Naive B cell (primary cell): Measurements from ENCODE around the gene KCNH1. TPM values are rescaled to one million over a fixed set of nuclear protein-coding genes. Genes with fewer than 3 reads are reported as not detected.
"Not testable (repeated sequence)": the region's sequence is repeated elsewhere in the genome, so short reads cannot be mapped to it uniquely, and the experiment has no call there.

Experiments used
- ATAC-seq, 2 donors: fragments of 150-1000 bp; cut with Tn5 transposase; 2 replicates each; pipeline ENCODE4 v1.10.0; 2021; ENCODE audit warnings: low read depth in 2 of 2, mild to moderate bottlenecking in 2 of 2, moderate library complexity in 2 of 2
- DNase-seq: peaks from one replicate; pipeline ENCODE4 v3.0.0; 2022
- H3K27ac Mint-ChIP-seq, 6 donors: one replicate each; pipeline ENCODE4 v1.8.0; 2020 to 2022; ENCODE audit warnings: mild to moderate bottlenecking in 6 of 6, mixed read lengths in 6 of 6, moderate library complexity in 5 of 6, inconsistent platforms in 2 of 6
- H3K27me3 Mint-ChIP-seq, 3 donors: one replicate each; pipeline ENCODE4 v1.8.0; 2021 to 2022; ENCODE audit warnings: mixed read lengths in 3 of 3, mild to moderate bottlenecking in 1 of 3
- H3K36me3 Mint-ChIP-seq, 2 donors: one replicate each; pipeline ENCODE4 v1.8.0; 2020 to 2022; ENCODE audit warnings: mixed read lengths in 2 of 2, inconsistent platforms in 1 of 2, mild to moderate bottlenecking in 1 of 2
- H3K4me1 Mint-ChIP-seq, 3 donors: one replicate each; pipeline ENCODE4 v1.8.0; 2020 to 2022; ENCODE audit warnings: mixed read lengths in 3 of 3, inconsistent platforms in 1 of 3, mild to moderate bottlenecking in 1 of 3, moderate library complexity in 1 of 3
- H3K4me3 Mint-ChIP-seq, 8 donors: one replicate each; pipeline ENCODE4 v1.8.0; 2020 to 2022; ENCODE audit warnings: mild to moderate bottlenecking in 8 of 8, mixed read lengths in 8 of 8, moderate library complexity in 8 of 8, inconsistent platforms in 2 of 8
- H3K9me3 Mint-ChIP-seq, 7 donors: one replicate each; pipeline ENCODE4 v1.8.0; 2020 to 2022; ENCODE audit warnings: mixed read lengths in 7 of 7, mild to moderate bottlenecking in 5 of 7, inconsistent platforms in 2 of 7, moderate library complexity in 1 of 7
- polyA plus RNA-seq, 6 donors: library from polyadenylated mRNA; unstranded; fragments of 300-500 nt; fragmentation: Illumina TruSeq; gene quantifications; one replicate each; pipeline ENCODE4 v1.2.3, GENCODE V29; 2021; ENCODE audit warnings: low read depth in 6 of 6

The KCNH1 gene
- polyA plus RNA-seq, 6 donors from 2014 or later = not detected

GRCh38 chr1:211082824-211083223 lies 51.1 kb downstream of the KCNH1 start:
- Mint-ChIP-seq H3K36me3 (no peaks in the 10 kb centered on the region), H3K4me3 (peak overlapping the region in 1 of 8 donors; percentile 13), H3K27ac (no peak overlapping the region), H3K27me3 (peaks cover 6 to 19% (median 9%) of the 10 kb centered on the region in 3 donors), H3K9me3 (peaks cover 0 to 7% (median 2%) of the 10 kb centered on the region in 7 donors), H3K4me1 (no peaks in the 10 kb centered on the region)
- no peak for ATAC-seq
- DNase-seq = no peak

- H3K4me3 Mint-ChIP-seq, ATAC-seq, H3K27ac Mint-ChIP-seq, H3K4me1 Mint-ChIP-seq, DNase-seq, H3K36me3 Mint-ChIP-seq: not testable (repeated sequence)
- Mint-ChIP-seq H3K27me3 (peaks cover 6 to 19% (median 9%) of the 10 kb centered on the region in 3 donors), H3K9me3 (peaks cover 0 to 12% (median 6%) of the 10 kb centered on the region in 7 donors)
Observed at GRCh38 chr1:211081447-211081846, 52.5 kb downstream of the KCNH1 start.

GRCh38 chr1:211068976-211069375 lies 65.0 kb downstream of the KCNH1 start:
- peaks cover 0 to 3% of the 10 kb centered on the region in 2 donors for H3K36me3 Mint-ChIP-seq
- ATAC-seq = no peak
- peaks cover 0 to 27% (median 10%) of the 10 kb centered on the region in 3 donors for H3K27me3 Mint-ChIP-seq
- no peak overlapping the region for H3K4me3 Mint-ChIP-seq
- DNase-seq = no peak
- H3K27ac Mint-ChIP-seq = no peak overlapping the region
- no peaks in the 10 kb centered on the region for H3K4me1 Mint-ChIP-seq
- H3K9me3 Mint-ChIP-seq = peaks cover 0 to 8% (median 5%) of the 10 kb centered on the region in 7 donors

GRCh38 chr1:211066781-211067384 lies 67.1 kb downstream of the KCNH1 start:
- peaks cover 0 to 3% of the 10 kb centered on the region in 2 donors for H3K36me3 Mint-ChIP-seq
- ATAC-seq (no peak), DNase-seq (no peak)
- H3K27ac Mint-ChIP-seq = no peak overlapping the region
- peaks cover 0 to 18% (median 5%) of the 10 kb centered on the region in 7 donors for H3K9me3 Mint-ChIP-seq
- H3K27me3 Mint-ChIP-seq = peaks cover 3 to 29% (median 8%) of the 10 kb centered on the region in 3 donors
- H3K4me1 Mint-ChIP-seq = no peaks in the 10 kb centered on the region
- H3K4me3 Mint-ChIP-seq = no peak overlapping the region

- not testable (repeated sequence) for H3K9me3 Mint-ChIP-seq, DNase-seq, H3K36me3 Mint-ChIP-seq, H3K27ac Mint-ChIP-seq, H3K4me3 Mint-ChIP-seq, H3K4me1 Mint-ChIP-seq, ATAC-seq
- H3K27me3 Mint-ChIP-seq = peaks cover 7 to 17% (median 12%) of the 10 kb centered on the region in 3 donors
Observed at GRCh38 chr1:211041838-211042237, 92.1 kb downstream of the KCNH1 start.

GRCh38 chr1:211037095-211037494 lies 96.9 kb downstream of the KCNH1 start:
- no peak overlapping the region for H3K27ac Mint-ChIP-seq
- peaks cover 0 to 7% (median 0%) of the 10 kb centered on the region in 7 donors for H3K9me3 Mint-ChIP-seq
- no peaks in the 10 kb centered on the region for H3K4me1 Mint-ChIP-seq
- DNase-seq (no peak), ATAC-seq (no peak)
- H3K4me3 Mint-ChIP-seq = no peak overlapping the region
- no peaks in the 10 kb centered on the region for H3K27me3 Mint-ChIP-seq
- no peaks in the 10 kb centered on the region for H3K36me3 Mint-ChIP-seq

- no peaks in the 10 kb centered on the region for H3K27me3 Mint-ChIP-seq
Observed at GRCh38 chr1:211036381-211037060, 97.4 kb downstream of the KCNH1 start.

GRCh38 chr1:211035821-211036380 lies 98.0 kb downstream of the KCNH1 start:
- H3K9me3 Mint-ChIP-seq = peaks cover 0 to 7% (median 0%) of the 10 kb centered on the region in 7 donors
- no peak overlapping the region for H3K27ac Mint-ChIP-seq
- no peaks in the 10 kb centered on the region for H3K36me3 Mint-ChIP-seq
- no peak overlapping the region for H3K4me3 Mint-ChIP-seq
- H3K27me3 Mint-ChIP-seq = no peaks in the 10 kb centered on the region
- no peak for DNase-seq
- H3K4me1 Mint-ChIP-seq = no peaks in the 10 kb centered on the region
- ATAC-seq = no peak

More at GRCh38 chr1:211036381-211037060, 97.4 kb downstream of the KCNH1 start:
- H3K4me3 Mint-ChIP-seq = no peak overlapping the region
- peaks cover 0 to 7% (median 0%) of the 10 kb centered on the region in 7 donors for H3K9me3 Mint-ChIP-seq
- ATAC-seq (no peak), DNase-seq (no peak)
- H3K36me3 Mint-ChIP-seq = no peaks in the 10 kb centered on the region
- H3K4me1 Mint-ChIP-seq = no peaks in the 10 kb centered on the region
- no peak overlapping the region for H3K27ac Mint-ChIP-seq

- no peaks in the 10 kb centered on the region for H3K27me3 Mint-ChIP-seq
- H3K9me3 Mint-ChIP-seq = peaks cover 0 to 10% (median 2%) of the 10 kb centered on the region in 7 donors
- ATAC-seq (no peak), DNase-seq (no peak)
- H3K4me3 Mint-ChIP-seq = no peak overlapping the region
- H3K36me3 Mint-ChIP-seq = no peaks in the 10 kb centered on the region
- H3K27ac Mint-ChIP-seq = no peak overlapping the region
- no peaks in the 10 kb centered on the region for H3K4me1 Mint-ChIP-seq
Observed at GRCh38 chr1:211033921-211034525, 99.9 kb downstream of the KCNH1 start.

- H3K4me1 Mint-ChIP-seq = no peaks in the 10 kb centered on the region
- no peak for DNase-seq
- peaks cover 0 to 12% (median 5%) of the 10 kb centered on the region in 3 donors for H3K27me3 Mint-ChIP-seq
- H3K9me3 Mint-ChIP-seq = peaks cover 0 to 7% (median 3%) of the 10 kb centered on the region in 7 donors
- no peak overlapping the region for H3K4me3 Mint-ChIP-seq
- H3K36me3 Mint-ChIP-seq = no peaks in the 10 kb centered on the region
- ATAC-seq = no peak
- no peak overlapping the region for H3K27ac Mint-ChIP-seq
Observed at GRCh38 chr1:211024901-211025300, 109.0 kb downstream of the KCNH1 start.

GRCh38 chr1:211019266-211019665 lies 114.7 kb downstream of the KCNH1 start:
- peaks cover 0 to 8% (median 0%) of the 10 kb centered on the region in 7 donors for H3K9me3 Mint-ChIP-seq
- no peak overlapping the region for H3K4me3 Mint-ChIP-seq
- H3K4me1 Mint-ChIP-seq = no peaks in the 10 kb centered on the region
- DNase-seq (no peak), ATAC-seq (no peak)
- no peak overlapping the region for H3K27ac Mint-ChIP-seq
- H3K36me3 Mint-ChIP-seq = no peaks in the 10 kb centered on the region
- H3K27me3 Mint-ChIP-seq = peaks cover 14 to 22% (median 19%) of the 10 kb centered on the region in 3 donors

- H3K4me1 Mint-ChIP-seq = no peaks in the 10 kb centered on the region
- H3K4me3 Mint-ChIP-seq = no peak overlapping the region
- ATAC-seq (no peak), DNase-seq (no peak)
- no peaks in the 10 kb centered on the region for H3K36me3 Mint-ChIP-seq
- peaks cover 14 to 28% (median 19%) of the 10 kb centered on the region in 3 donors for H3K27me3 Mint-ChIP-seq
- peaks cover 0 to 8% (median 0%) of the 10 kb centered on the region in 7 donors for H3K9me3 Mint-ChIP-seq
- H3K27ac Mint-ChIP-seq = no peak overlapping the region
Observed at GRCh38 chr1:211018690-211019089, 115.3 kb downstream of the KCNH1 start.

GRCh38 chr1:211017075-211017718 lies 116.8 kb downstream of the KCNH1 start:
- ATAC-seq (no peak), DNase-seq (no peak)
- Mint-ChIP-seq H3K4me1 (no peaks in the 10 kb centered on the region), H3K9me3 (peaks cover 0 to 8% (median 0%) of the 10 kb centered on the region in 7 donors), H3K27ac (no peak overlapping the region), H3K27me3 (peaks cover 12 to 28% (median 19%) of the 10 kb centered on the region in 3 donors), H3K4me3 (no peak overlapping the region), H3K36me3 (no peaks in the 10 kb centered on the region)
